Breast epithelium (tissue), 3 donors: ENCODE results near the gene ZNF438.

Experiments
- CTCF ChIP-seq, 3 donors: fragments of 450-650 bp; IDR thresholded peaks; one replicate each; pipeline ENCODE4 v1.5.1; 2016 to 2017; ENCODE audit warnings: antibody characterized with exemption in 3 of 3, mild to moderate bottlenecking in 3 of 3, moderate library complexity in 3 of 3
- POLR2A ChIP-seq: fragments of 450-650 bp; IDR thresholded peaks from one replicate; pipeline ENCODE4 v1.6.1; 2016; ENCODE audit warnings: antibody characterized with exemption, mild to moderate bottlenecking, moderate library complexity
- POLR2AphosphoS5 ChIP-seq, 3 donors: sonication (generic); formaldehyde crosslinking; IDR thresholded peaks; one replicate each; pipeline ENCODE4 v1.6.1; 2017; ENCODE audit warnings: antibody characterized with exemption in 3 of 3

DNA sequence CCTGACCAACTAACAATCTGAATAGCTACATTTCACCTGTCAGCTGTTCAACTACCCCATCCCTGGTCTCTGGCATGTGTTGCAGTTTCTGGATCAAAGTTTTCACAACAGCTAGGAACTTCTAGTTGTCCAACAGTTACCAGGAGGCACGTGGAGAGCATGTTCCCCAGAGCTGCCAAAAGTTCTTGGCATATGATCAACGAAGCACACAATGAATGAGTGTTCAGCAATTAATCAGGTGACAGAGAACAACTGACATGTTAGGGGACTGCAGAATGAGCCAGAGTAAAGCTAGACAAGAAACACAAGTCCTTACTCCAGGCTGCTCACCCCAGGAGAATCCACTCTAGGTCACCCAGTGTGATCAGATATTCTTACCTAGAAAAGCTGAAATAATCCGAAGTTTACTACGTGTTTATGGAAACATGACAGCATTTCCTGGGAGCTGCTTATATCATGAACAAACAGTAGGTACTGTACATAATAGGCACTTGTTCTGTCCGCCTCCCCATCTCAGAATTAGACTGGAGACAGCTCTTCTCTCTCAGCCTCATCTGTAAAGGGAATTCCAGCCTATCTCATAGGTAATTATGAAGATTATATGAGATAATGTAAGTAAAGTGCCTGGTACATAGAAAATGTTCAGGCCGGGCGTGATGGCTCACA, 50.6 kb downstream of the ZNF438 start:
- TF ChIP-seq CTCF (IDR thresholded peaks at IDR 0.05) = no peak
- TF ChIP-seq POLR2AphosphoS5 (IDR thresholded peaks at IDR 0.05) = peak in 2 of 3 donors; percentile 20 to 84
- TF ChIP-seq POLR2A = no peak
